CD4-positive, alpha-beta T cell treated with Interleukin-15 for 1 hour (primary cell): ENCODE results near the gene SEMA3G.

Experiments
- DNase-seq: peaks from one replicate; pipeline ENCODE4 v3.0.0-alpha.2; 2020

Gene SEMA3G

DNA sequence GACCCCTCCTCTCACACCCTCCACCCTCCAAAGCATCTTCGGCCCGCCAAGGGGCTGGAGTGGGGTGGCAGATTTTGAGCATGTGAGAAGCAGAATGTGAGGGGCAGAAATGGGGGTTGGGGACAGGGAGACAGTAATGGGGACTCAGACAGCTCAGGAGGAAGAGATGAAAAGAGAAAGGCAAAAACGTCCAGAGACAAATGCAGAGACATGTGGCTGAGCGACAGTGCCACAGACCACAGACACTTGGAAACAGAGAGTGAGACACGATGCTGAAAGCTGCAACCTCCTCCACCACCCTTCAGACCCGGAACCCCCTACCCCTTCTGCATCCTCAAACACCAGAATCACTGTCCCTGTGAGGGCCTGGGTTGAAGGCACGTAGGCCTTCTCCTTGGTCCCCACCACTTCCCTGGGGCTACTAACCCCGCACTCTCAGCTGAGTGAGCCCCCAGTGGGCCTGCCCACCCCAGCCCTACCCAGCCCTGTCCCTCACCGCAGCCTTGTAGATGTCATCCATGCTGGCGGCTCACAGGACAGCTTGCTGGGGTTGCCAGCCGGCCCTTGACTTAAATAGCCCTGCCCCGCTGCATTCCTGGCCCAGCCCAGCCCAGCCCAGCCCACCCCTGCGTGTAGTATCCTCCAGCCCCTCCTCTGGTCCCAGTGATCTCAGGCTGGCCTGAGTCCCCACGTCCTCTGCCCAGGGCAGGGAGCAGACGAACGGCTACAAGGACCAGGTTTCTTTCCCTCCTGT lies 8.8 kb upstream of the SEMA3G start, which contains the start of gene TNNC1:
Gene TNNC1 (minus strand): TSS at position 546 of the 754 bp plus-strand sequence. CDS start 26 bp downstream, at position 520.
- no peak for DNase-seq

DNA sequence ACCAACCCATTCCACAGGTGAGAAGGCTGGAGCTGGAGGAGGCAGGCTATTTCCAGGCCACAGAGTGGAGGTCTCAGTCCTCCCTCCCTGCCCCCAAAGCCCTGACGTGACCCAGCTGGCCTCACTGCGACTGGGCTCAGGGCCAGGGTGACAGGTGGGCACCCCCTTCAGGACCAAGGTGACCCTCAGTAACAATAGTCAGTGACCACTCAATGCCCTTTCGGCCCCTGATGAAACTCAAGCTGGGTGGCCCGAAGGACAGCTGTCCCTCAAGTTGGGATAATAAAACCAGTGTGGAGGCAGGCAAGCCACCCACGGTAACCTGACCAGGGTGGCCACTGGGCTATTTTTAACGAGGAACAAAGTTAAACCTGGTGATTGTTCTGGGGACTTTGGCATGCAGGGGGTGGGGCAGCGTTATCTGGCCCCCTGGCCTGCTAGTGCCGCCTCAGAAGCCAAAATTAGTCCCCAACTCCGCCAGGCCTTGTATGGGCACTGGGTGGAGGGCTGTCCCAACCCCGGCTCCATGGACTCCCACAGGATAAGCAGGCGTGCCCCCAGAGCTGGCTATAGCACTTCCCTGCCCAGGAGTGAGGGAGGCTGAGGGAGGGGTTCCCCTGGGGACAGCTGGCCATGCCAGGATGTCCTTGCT lies 7.8 kb upstream of the SEMA3G start:
- no peak for DNase-seq

DNA sequence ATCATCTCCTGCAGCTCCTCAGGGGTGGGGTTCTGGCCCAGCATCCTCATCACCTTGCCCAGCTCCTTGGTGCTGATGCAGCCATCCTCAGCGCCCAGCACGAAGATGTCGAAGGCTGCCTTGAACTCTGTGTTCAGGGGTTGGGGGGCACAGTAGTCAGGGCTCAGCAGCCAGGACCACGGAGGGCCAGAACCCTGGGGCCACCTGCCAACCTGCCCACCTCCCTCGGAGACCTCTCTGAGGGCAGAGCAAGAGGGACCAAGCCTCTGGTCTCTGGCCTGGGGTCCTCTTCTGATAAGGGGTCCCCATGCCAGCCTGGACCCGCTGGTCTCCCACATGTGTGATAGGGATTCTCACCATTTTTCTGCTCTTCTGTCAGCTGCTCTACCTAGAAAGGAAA lies 7.2 kb upstream of the SEMA3G start:
- no peak for DNase-seq

- no peak for DNase-seq
Measured at GRCh38 chr3:52451237-52452083, 6.6 kb upstream of the SEMA3G start.

DNA sequence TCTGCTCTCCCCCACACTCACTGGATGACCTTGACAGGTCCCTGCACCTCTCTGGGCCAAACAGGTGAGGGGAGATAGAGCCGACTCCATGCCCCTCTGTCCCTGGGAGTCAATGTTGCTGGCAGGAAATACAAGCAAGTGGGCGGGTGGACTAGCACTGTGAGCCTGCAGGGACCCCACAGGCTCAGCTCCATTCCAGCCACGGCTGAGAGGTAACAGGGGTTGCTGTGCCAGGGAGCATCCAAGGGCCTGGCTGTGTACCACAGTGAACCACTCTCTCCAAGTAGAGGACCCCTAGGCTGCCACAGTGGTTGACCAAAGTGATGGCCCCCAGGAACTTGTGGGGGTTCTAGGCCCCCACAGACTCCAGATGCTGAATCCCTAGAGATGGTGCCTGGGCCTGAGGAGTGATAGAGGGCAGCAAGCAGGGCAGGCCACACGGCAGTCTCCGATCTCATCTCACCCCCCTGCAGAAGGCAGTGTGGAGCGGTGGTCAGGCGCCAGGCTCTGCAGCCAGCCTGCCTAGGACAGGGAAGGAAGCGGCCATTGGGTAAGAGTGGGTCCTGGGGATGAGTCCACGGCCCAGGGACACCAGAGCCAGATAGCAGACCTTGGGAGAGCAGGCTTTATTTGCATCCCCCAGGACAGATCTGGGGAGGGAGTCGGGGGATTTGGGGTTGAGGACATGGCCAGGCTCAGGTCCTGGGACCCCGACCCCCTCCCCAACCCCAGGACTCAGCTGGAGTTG lies 5.8 kb upstream of the SEMA3G start:
- no peak for DNase-seq

DNA sequence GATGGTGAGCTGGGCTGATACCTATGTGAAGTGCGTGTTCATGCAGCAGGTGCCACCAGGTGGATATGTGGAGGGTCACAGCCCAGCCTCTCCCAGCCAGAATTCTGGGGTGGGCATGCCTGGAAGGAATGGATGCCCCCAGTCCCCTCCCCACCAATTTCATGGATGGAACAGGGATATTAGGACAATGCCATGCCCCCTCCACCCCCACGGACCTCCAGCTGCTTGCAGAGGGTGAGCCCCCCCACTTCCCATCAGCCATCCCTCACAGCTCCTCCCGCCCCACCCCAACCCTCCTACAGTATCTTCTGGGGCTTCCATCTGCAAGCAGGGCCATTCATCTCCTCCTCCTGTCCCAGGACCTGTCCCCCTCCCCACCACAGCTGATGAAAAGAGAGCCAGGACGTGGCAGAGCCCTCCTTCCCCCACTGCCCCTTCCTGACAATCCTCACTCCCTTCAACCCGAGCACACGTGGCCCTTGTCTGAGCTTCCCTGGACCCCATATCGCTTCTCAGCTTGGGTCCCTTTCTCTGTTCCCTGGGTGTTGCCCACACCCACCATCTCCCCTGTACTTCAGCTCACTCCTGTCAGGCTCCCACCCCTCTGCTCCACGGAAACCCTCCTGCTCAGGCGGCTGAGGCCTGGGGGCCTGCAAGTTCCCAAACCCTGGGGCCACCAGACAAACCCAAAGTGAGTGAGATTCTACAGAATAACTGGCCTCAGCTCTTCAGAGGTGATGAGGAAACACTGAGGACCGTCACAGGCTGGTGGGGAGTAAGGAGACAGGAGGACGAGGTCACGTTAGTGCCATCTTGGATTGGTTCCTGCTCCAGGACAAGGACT lies 2.8 kb upstream of the SEMA3G start:
- DNase-seq: no peak

DNA sequence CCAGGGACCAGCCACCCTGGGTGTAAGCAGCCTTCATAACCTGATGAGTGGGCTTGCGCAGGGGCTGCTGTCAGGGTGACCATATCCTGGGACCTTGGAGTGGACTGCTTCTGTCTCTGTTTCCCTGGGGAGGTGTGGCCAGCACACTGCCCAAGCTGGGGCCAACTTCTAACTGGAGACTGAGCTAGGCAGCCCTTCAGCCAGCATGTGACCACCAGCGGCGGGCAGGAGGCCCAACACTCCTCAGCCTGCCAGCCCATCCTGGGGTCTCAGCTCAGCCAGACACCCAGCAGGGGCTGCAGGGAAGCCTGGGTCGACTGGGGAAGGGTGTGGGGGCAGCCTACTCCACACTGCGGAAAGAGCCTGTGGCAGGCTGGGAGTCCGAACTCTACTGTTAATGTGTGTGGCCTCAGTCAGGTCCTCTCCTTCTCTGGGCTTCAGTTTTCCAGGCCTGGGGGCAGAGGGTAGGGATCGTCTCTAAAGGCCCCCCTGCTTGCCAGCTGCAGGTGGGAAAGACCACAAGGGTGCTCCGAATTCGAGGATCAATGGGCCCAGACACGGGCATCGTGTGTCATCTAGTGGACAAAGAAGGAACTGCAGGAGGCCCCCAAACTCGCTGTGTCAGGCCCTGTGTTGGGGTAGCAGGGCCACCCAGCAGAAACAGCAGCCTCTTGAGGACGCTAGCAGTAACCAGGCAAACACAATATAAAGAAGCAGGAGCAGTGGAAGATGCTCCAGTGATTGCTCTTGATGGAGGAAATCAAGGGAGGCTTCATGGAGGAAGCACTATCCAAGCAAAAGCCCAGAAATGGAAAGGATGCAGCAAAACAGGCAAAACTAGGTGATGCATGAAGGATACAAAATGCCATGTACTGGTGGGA lies 2.0 kb upstream of the SEMA3G start:
- DNase-seq: peak; percentile 69

DNA sequence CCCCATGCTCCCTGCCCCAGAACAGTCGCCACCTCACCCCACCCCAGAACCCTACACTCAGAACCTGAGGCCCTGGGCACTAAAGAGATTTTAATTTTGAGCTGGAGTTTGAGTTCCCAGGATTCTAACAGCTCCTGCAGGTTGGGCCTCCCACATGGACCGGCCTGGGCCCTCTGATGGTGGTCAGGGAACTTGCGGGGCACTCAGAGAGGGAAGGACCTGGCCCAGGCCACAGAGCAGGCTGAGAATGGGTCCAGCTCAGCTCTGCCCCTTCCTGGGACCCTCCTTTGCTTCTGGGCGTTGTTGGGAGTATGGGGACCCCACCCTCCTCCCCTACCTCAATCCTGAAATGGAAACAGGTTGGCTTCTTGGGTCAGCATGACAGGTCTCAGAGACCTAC lies 1.1 kb upstream of the SEMA3G start:
- no peak for DNase-seq

DNA sequence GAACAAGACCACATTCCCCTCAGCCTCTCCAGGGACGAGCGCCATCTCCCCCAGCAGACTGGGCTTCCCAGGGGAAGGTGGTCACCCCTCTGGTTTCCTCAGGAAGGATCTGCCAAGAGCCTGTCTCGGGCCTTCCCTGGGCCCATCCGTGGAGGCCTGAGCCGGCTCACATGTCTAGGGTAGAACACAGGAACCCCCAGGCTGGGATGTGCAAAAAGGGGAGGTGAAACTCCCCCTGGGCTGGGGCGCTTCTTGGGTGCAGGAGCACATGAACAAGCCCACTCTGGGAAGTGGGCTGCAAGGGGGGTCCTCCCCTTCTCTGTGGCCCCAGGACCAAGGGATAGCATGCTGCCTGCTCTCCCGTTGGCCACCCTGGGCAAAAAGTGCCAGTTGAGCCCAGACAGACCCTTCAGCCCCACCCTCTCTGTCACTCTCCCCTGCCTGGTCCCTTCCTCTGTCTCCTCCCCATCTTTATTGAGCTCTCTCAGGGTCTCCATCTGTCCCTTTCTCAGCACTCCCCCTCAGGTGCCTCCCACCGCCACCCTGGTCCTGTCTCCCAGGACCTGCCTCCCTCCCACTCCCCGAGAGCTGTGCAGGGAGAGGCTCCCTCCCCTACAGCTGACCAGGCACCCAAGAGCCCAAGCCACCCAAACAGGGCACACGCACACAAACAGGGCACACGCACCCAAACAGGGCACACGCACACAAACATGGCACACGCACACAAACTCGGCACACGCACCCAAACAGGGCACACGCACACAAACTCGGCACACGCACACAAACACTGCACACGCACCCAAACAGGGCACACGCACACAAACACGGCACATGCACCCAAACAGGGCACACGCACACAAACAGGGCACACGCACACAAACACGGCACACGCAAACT lies 864 bp downstream of the SEMA3G start:
- no peak for DNase-seq

DNA sequence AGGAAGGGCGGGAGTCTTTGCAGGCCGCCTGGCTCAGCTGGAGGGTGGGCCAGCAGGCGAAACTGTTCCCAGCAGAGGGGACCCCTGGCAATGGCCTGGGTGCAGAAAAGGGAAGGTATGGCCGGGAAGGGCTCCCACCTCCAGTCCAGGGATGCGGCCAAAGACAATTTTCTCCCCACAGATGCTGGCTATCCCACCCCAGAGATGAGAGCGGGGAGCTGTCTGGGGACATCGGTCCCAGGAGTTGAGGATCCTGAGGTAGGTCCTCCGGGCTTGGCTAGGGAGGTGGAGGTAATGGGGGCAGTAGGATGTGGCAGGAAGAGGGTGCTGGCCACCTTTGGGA lies 1.7 kb downstream of the SEMA3G start:
- no peak for DNase-seq

- no peak for DNase-seq
Measured at GRCh38 chr3:52442409-52443267, 2.3 kb downstream of the SEMA3G start.

- no peak for DNase-seq
Measured at GRCh38 chr3:52441772-52442332, 3.1 kb downstream of the SEMA3G start.

GRCh38 chr3:52441091-52441771 lies 3.7 kb downstream of the SEMA3G start:
- DNase-seq: peak; percentile 4

GRCh38 chr3:52440671-52441070 lies 4.2 kb downstream of the SEMA3G start:
- DNase-seq: no peak

DNA sequence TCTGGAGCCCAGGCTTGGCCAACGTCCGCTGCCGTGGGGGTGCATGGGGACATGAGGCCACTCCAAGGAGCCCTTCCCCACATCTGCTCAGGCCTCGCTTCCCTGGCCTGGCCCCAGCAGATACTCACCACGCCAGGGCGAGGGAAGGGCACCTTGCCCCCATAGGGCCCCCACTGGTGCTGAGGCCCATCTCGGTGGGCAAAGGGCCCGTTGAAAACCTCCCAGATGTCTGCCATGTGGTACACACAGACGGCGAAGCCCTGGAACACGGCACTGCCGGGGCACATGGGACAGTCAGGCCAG lies 4.7 kb downstream of the SEMA3G start:
- DNase-seq: no peak

- DNase-seq: peak; percentile 15
Measured at GRCh38 chr3:52439426-52440248, 5.3 kb downstream of the SEMA3G start.
